IMR-90 (cell line): Measurements from ENCODE around the gene ABHD17B. TPM values are rescaled to one million over a fixed set of nuclear protein-coding genes. Genes with fewer than 3 reads are reported as not detected.
A peak's percentile ranks its signal among the peaks of the same experiment; 100 is the strongest.

ENCODE experiments used
- ATAC-seq: fragments of 200-7000 bp; cut with Tn5 transposase; 2 replicates; pipeline ENCODE4 v1.9.1; 2020; ENCODE audit warnings: low read depth, mild to moderate bottlenecking, moderate library complexity
- BruUV-seq: library from RNA; stranded (reverse); fragments of 400-500 nt; replicated peaks from 2 replicates; lab custom pipeline; 2021; lab: Mats Ljungman, UMichigan
- CTCF ChIA-PET: fragments of 300-600 bp; formaldehyde crosslinking; extraction: SDS; loops from one replicate; lab custom pipeline; 2021; ENCODE audit warnings: antibody characterized with exemption; lab: Yijun Ruan, JAX
- POLR2A ChIA-PET: fragments of 300-600 bp; sonication (Branson Sonifier 250); formaldehyde crosslinking; loops from one replicate; lab custom pipeline; 2022; ENCODE audit warnings: antibody characterized with exemption; ENCODE audit not compliant: unreplicated experiment; lab: Charles Lee
- DNase-seq: peaks from one replicate; pipeline ENCODE4 v3.0.0; 2013
- H2AFZ ChIP-seq: replicated peaks from 2 replicates; pipeline ENCODE3; 2013; ENCODE audit warnings: low read length, mild to moderate bottlenecking; ENCODE audit not compliant: poor library complexity
- H2AK5ac ChIP-seq: 2 replicates; pipeline ENCODE4 v1.6.1; 2013; ENCODE audit warnings: low read depth, low read length, inconsistent platforms
- H2AK9ac ChIP-seq: replicated peaks from 2 replicates; pipeline ENCODE3; 2013; ENCODE audit warnings: mild to moderate bottlenecking, low read depth, low read length, moderate library complexity; ENCODE audit not compliant: poor library complexity
- H2BK120ac ChIP-seq: 2 replicates; pipeline ENCODE4 v1.6.1; 2013; ENCODE audit warnings: low read depth, low read length, inconsistent platforms
- H2BK15ac ChIP-seq: 3 replicates; pipeline ENCODE4 v1.6.1; 2013; ENCODE audit warnings: low read depth, low read length, inconsistent platforms
- H2BK20ac ChIP-seq: 2 replicates; pipeline ENCODE4 v1.6.1; 2013; ENCODE audit warnings: low read depth, mild to moderate bottlenecking, inconsistent platforms, low read length, moderate library complexity
- H2BK5ac ChIP-seq: 2 replicates; pipeline ENCODE4 v1.6.1; 2013; ENCODE audit warnings: mild to moderate bottlenecking, low read depth, low read length, inconsistent platforms; ENCODE audit not compliant: poor library complexity, severe bottlenecking
- H3K14ac ChIP-seq: replicated peaks from 2 replicates; pipeline ENCODE4 v1.6.1; 2013; ENCODE audit warnings: low read depth, low read length, inconsistent platforms
- H3K18ac ChIP-seq: 2 replicates; pipeline ENCODE4 v1.6.1; 2013; ENCODE audit warnings: low read depth, low read length, control low read depth
- H3K23ac ChIP-seq: 2 replicates; pipeline ENCODE4 v1.6.1; 2013; ENCODE audit warnings: low read depth, low read length, inconsistent platforms
- H3K27ac ChIP-seq: 2 replicates; pipeline ENCODE4 v1.5.1; 2013; ENCODE audit warnings: mild to moderate bottlenecking, control low read depth, low read length; ENCODE audit not compliant: insufficient read depth
- H3K27me3 ChIP-seq: 2 replicates; pipeline ENCODE4 v1.6.1; 2013; ENCODE audit warnings: low read length; ENCODE audit not compliant: control insufficient read depth, insufficient read depth
- H3K36me3 ChIP-seq: 2 replicates; pipeline ENCODE4 v1.6.1; 2013; ENCODE audit warnings: low read length, mixed read lengths; ENCODE audit not compliant: control insufficient read depth, insufficient read depth
- H3K4ac ChIP-seq: 2 replicates; pipeline ENCODE4 v1.6.1; 2013; ENCODE audit warnings: low read depth, low read length, inconsistent platforms
- H3K4me1 ChIP-seq: 2 replicates; pipeline ENCODE4 v1.6.1; 2013; ENCODE audit warnings: low read length, mixed read lengths; ENCODE audit not compliant: control insufficient read depth, insufficient read depth
- H3K4me2 ChIP-seq: 2 replicates; pipeline ENCODE4 v1.6.1; 2013; ENCODE audit warnings: low read depth, mild to moderate bottlenecking, control low read depth, low read length, moderate library complexity
- H3K4me3 ChIP-seq: 2 replicates; pipeline ENCODE4 v1.5.1; 2013; ENCODE audit warnings: low read depth, mild to moderate bottlenecking, control low read depth, low read length, moderate library complexity; ENCODE audit not compliant: insufficient read depth
- H3K56ac ChIP-seq: 2 replicates; pipeline ENCODE4 v1.6.1; 2013; ENCODE audit warnings: low read length, inconsistent platforms; ENCODE audit not compliant: insufficient read depth; ENCODE audit errors: extremely low read depth
- H3K79me1 ChIP-seq, 2 experiments: 2 replicates each; pipeline ENCODE4 v1.6.1; 2013; ENCODE audit warnings: low read length in 2 of 2, inconsistent platforms in 1 of 2, low read depth in 1 of 2
- H3K9ac ChIP-seq: 2 replicates; pipeline ENCODE4 v1.6.1; 2013; ENCODE audit warnings: low read depth, low read length, control low read depth
- H3K9me1 ChIP-seq: 2 replicates; pipeline ENCODE4 v1.6.1; 2013; ENCODE audit warnings: low read length, inconsistent platforms; ENCODE audit not compliant: insufficient read depth
- H3K9me3 ChIP-seq: 2 replicates; pipeline ENCODE4 v1.6.1; 2013; ENCODE audit warnings: low read length; ENCODE audit not compliant: control insufficient read depth, insufficient read depth
- H4K20me1 ChIP-seq: 2 replicates; pipeline ENCODE4 v1.6.1; 2013; ENCODE audit warnings: low read length, inconsistent platforms; ENCODE audit not compliant: insufficient read depth
- H4K5ac ChIP-seq: 2 replicates; pipeline ENCODE4 v1.6.1; 2013; ENCODE audit warnings: mild to moderate bottlenecking, low read depth, low read length, control low read depth
- H4K8ac ChIP-seq, 2 experiments: 2 replicates each; pipeline ENCODE4 v1.6.1; 2013; ENCODE audit warnings: low read depth in 2 of 2, low read length in 2 of 2, control low read depth in 1 of 2, inconsistent platforms in 1 of 2
- H4K91ac ChIP-seq: 2 replicates; pipeline ENCODE4 v1.6.1; 2013; ENCODE audit warnings: low read depth, low read length, inconsistent platforms; ENCODE audit not compliant: insufficient read depth
- BHLHE40 ChIP-seq: fragments of 150-350 bp; IDR thresholded peaks from 2 replicates; pipeline ENCODE4 v1.6.1; 2016; ENCODE audit warnings: mild to moderate bottlenecking, low read depth, low read length
- CHD1 ChIP-seq: IDR thresholded peaks from 2 replicates; pipeline ENCODE4 v1.6.1; 2012; ENCODE audit warnings: low read depth, low read length, improper control_type of control experiment
- FOS ChIP-seq: fragments of 150-350 bp; IDR thresholded peaks from 2 replicates; pipeline ENCODE4 v1.6.1; 2016; ENCODE audit warnings: low read depth, low read length
- MAFK ChIP-seq: IDR thresholded peaks from 2 replicates; pipeline ENCODE4 v1.6.1; 2012; ENCODE audit warnings: low read depth, low read length, improper control_type of control experiment
- MXI1 ChIP-seq: IDR thresholded peaks from 2 replicates; pipeline ENCODE4 v1.6.1; 2012; ENCODE audit warnings: low read depth, mild to moderate bottlenecking, low read length, moderate library complexity, borderline replicate concordance
- POLR2A ChIP-seq: IDR thresholded peaks from 2 replicates; pipeline ENCODE4 v1.6.1; 2012; ENCODE audit warnings: mild to moderate bottlenecking, low read depth, low read length
- RAD21 ChIP-seq: IDR thresholded peaks from 2 replicates; pipeline ENCODE4 v1.6.1; 2012; ENCODE audit warnings: low read length, improper control_type of control experiment
- RCOR1 ChIP-seq: IDR thresholded peaks from 2 replicates; pipeline ENCODE4 v1.6.1; 2012; ENCODE audit warnings: mild to moderate bottlenecking, low read length, improper control_type of control experiment; ENCODE audit not compliant: insufficient replicate concordance
- RFX5 ChIP-seq: IDR thresholded peaks from 2 replicates; pipeline ENCODE4 v1.8.0; 2012; ENCODE audit warnings: low read depth, mild to moderate bottlenecking, low read length, moderate library complexity
- SMC3 ChIP-seq: fragments of 150-350 bp; IDR thresholded peaks from 2 replicates; pipeline ENCODE4 v1.6.1; 2016; ENCODE audit warnings: low read depth, mild to moderate bottlenecking, antibody characterized with exemption, low read length, moderate library complexity
- WGBS, 2 experiments: methylation state at CpG; one replicate each; pipeline versions ENCODE4 v1.1.5 to v1.1.7; 2013; ENCODE audit warnings: missing lambda C conversion rate in 2 of 2; ENCODE audit not compliant: insufficient read length in 1 of 2; ENCODE audit errors: extremely low coverage in 2 of 2; 5-methylcytosine and 5-hydroxymethylcytosine counted together
- dilution Hi-C: fragments of 300-500 bp; cut with HindIII; formaldehyde crosslinking; loops from one replicate; pipeline ENCODE4 v1.14.3; 2018; ENCODE audit warnings: low sequenced_read_pairs; ENCODE audit not compliant: unreplicated experiment
- in situ Hi-C: fragments of 300-500 bp; cut with MboI; formaldehyde crosslinking; loops from 3 replicates; pipeline ENCODE4 v1.14.3; 2019; ENCODE audit warnings: low sequenced_read_pairs, inconsistent platforms, mixed read lengths
- intact Hi-C: fragments of 100-400 bp; cut with micrococcal nuclease; formaldehyde crosslinking; loops from 2 replicates; pipeline ENCODE4 v1.10.0; 2022
- polyA plus RNA-seq, 3 experiments: library from polyadenylated mRNA; depleted of rRNA; stranded (reverse); fragments of >200 nt; gene quantifications; 2 replicates each; pipeline ENCODE4 v1.2.3, GENCODE V29; 2012; ENCODE audit warnings: low replicate concordance in 1 of 3
- total RNA-seq: library from RNA; depleted of rRNA; stranded (reverse); fragments of >200 nt; gene quantifications from 2 replicates; pipeline ENCODE4 v1.2.3, GENCODE V29; 2012
- TF ChIP-seq, protein P1 (sequence below): fragments of 150-350 bp; IDR thresholded peaks from 2 replicates; pipeline ENCODE4 v1.6.1; 2017; ENCODE audit warnings: mild to moderate bottlenecking, antibody characterized with exemption, low read length, low read depth
- TF ChIP-seq, protein P2 (sequence below): conservative IDR thresholded peaks from 2 replicates; pipeline ENCODE4 v1.5.1; 2012; ENCODE audit warnings: mild to moderate bottlenecking, low read depth, low read length, improper control_type of control experiment
- TF ChIP-seq, protein P3 (sequence below): fragments of 150-350 bp; IDR thresholded peaks from 2 replicates; pipeline ENCODE4 v1.6.1; 2016; ENCODE audit warnings: low read depth, mild to moderate bottlenecking, low read length, moderate library complexity, borderline replicate concordance

The ABHD17B gene
- total and polyA plus RNA-seq, 2 of the 4 experiments (the other 2 are of a cell fraction) = 7.5 to 16.8 TPM

DNA sequence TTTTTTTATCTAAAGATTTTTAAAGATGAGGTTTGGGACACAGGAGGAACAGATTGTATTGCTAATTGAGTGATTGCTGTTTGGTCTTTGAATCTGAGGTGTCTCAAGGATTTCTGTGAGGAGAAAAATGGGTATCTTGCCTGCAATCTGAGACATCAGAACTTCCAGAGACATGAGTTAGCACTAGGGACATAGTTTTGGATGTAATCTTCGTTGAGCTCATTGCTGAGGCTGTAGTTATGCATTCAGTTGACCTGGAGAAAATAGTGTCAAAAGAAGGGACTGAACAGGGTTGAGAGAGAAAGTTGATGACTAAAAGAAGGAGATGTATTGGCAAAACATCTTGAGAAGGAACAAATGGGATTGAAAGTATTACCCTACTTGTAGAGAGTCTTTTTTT lies 25.1 kb upstream of the ABHD17B start:
- no peaks in the 10 kb centered on the region for H3K9me1 ChIP-seq
- H4K5ac ChIP-seq = no peak overlapping the region
- no peak overlapping the region for H2AK9ac ChIP-seq
- H4K8ac ChIP-seq = no peak overlapping the region; a peak in 1 of 4 replicates
- H3K14ac ChIP-seq = no peak overlapping the region
- H3K18ac ChIP-seq = no peak overlapping the region
- no peaks in the 10 kb centered on the region for H3K9me3 ChIP-seq
- H3K36me3 ChIP-seq = no peaks in the 10 kb centered on the region
- no peak overlapping the region for H2AFZ ChIP-seq
- H4K20me1 ChIP-seq = no peaks in the 10 kb centered on the region
- TF ChIP-seq, protein P1, sequence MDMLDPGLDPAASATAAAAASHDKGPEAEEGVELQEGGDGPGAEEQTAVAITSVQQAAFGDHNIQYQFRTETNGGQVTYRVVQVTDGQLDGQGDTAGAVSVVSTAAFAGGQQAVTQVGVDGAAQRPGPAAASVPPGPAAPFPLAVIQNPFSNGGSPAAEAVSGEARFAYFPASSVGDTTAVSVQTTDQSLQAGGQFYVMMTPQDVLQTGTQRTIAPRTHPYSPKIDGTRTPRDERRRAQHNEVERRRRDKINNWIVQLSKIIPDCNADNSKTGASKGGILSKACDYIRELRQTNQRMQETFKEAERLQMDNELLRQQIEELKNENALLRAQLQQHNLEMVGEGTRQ = no peak
- TF ChIP-seq SMC3 = no peak
- no peak for TF ChIP-seq FOS
- no peak for TF ChIP-seq RAD21
- TF ChIP-seq, protein P2, sequence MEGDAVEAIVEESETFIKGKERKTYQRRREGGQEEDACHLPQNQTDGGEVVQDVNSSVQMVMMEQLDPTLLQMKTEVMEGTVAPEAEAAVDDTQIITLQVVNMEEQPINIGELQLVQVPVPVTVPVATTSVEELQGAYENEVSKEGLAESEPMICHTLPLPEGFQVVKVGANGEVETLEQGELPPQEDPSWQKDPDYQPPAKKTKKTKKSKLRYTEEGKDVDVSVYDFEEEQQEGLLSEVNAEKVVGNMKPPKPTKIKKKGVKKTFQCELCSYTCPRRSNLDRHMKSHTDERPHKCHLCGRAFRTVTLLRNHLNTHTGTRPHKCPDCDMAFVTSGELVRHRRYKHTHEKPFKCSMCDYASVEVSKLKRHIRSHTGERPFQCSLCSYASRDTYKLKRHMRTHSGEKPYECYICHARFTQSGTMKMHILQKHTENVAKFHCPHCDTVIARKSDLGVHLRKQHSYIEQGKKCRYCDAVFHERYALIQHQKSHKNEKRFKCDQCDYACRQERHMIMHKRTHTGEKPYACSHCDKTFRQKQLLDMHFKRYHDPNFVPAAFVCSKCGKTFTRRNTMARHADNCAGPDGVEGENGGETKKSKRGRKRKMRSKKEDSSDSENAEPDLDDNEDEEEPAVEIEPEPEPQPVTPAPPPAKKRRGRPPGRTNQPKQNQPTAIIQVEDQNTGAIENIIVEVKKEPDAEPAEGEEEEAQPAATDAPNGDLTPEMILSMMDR = no peak
- TF ChIP-seq RCOR1 = no peak
- TF ChIP-seq RFX5 = no peak
- no peak for TF ChIP-seq MXI1
- no peak for TF ChIP-seq POLR2A
- TF ChIP-seq, protein P3, sequence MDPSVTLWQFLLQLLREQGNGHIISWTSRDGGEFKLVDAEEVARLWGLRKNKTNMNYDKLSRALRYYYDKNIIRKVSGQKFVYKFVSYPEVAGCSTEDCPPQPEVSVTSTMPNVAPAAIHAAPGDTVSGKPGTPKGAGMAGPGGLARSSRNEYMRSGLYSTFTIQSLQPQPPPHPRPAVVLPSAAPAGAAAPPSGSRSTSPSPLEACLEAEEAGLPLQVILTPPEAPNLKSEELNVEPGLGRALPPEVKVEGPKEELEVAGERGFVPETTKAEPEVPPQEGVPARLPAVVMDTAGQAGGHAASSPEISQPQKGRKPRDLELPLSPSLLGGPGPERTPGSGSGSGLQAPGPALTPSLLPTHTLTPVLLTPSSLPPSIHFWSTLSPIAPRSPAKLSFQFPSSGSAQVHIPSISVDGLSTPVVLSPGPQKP = no peak
- no peak for TF ChIP-seq BHLHE40
- TF ChIP-seq CHD1 = no peak
- no peak for TF ChIP-seq MAFK
- H3K4me2 ChIP-seq = no peak overlapping the region
- BruUV-seq = no TSS peak
- H3K56ac ChIP-seq = no peak overlapping the region
- intact Hi-C loops (loop anchor here (5.0 kb wide), 1 partner anchor 34 kb away; no protein-coding TSS in a partner anchor), in situ Hi-C loops (no loop called here), dilution Hi-C loops (no loop called here)
- 63% methylated on average over 1 of the region's 1 CpG; no CpG with 5 or more reads in 1 of the 2 experiments for WGBS, 2 experiments
- H2BK15ac ChIP-seq = no peak overlapping the region
- H3K27ac ChIP-seq = no peak overlapping the region
- no peak overlapping the region for H2BK5ac ChIP-seq
- H3K9ac ChIP-seq = no peak overlapping the region
- peaks cover 13 to 14% of the 10 kb centered on the region in 2 experiments for H3K79me1 ChIP-seq
- H3K4ac ChIP-seq = no peak overlapping the region
- H2BK20ac ChIP-seq = no peak overlapping the region
- ATAC-seq (no peak), DNase-seq (peak; percentile 25)
- H3K23ac ChIP-seq = no peak overlapping the region
- no peak overlapping the region for H2AK5ac ChIP-seq
- CTCF ChIA-PET = interaction anchor here (0.7 to 1.0 kb wide), 2 partner anchors 10 to 1682 kb away, joined by 3 to 5 read pairs; no protein-coding TSS in a partner anchor
- H2BK120ac ChIP-seq = no peak overlapping the region
- POLR2A ChIA-PET = no interaction called here
- H4K91ac ChIP-seq = no peak overlapping the region
- H3K27me3 ChIP-seq = no peaks in the 10 kb centered on the region
- no peak overlapping the region for H3K4me3 ChIP-seq
- H3K4me1 ChIP-seq = peaks cover under 1% of the 10 kb centered on the region; the same call in 1 of the 2 replicates
